Measurements from ENCODE around the gene ARL15.

The ARL15 gene

GRCh38 chr5:54288568-54289217, 21.7 kb downstream of the ARL15 start:
- in situ Hi-C loops (cut with HindIII; ENCODE audit: low sequenced_read_pairs), result no loop called here
- no peak for DNase-seq (ENCODE audit: low read depth)
- no peak overlapping the region for H3K4me3 ChIP-seq (ENCODE audit: low read depth, low read length)
- TF ChIP-seq, protein P1, sequence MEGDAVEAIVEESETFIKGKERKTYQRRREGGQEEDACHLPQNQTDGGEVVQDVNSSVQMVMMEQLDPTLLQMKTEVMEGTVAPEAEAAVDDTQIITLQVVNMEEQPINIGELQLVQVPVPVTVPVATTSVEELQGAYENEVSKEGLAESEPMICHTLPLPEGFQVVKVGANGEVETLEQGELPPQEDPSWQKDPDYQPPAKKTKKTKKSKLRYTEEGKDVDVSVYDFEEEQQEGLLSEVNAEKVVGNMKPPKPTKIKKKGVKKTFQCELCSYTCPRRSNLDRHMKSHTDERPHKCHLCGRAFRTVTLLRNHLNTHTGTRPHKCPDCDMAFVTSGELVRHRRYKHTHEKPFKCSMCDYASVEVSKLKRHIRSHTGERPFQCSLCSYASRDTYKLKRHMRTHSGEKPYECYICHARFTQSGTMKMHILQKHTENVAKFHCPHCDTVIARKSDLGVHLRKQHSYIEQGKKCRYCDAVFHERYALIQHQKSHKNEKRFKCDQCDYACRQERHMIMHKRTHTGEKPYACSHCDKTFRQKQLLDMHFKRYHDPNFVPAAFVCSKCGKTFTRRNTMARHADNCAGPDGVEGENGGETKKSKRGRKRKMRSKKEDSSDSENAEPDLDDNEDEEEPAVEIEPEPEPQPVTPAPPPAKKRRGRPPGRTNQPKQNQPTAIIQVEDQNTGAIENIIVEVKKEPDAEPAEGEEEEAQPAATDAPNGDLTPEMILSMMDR (IDR thresholded peaks at IDR 0.05; ENCODE audit: low read depth, low read length, missing control alignments), result no peak

DNA sequence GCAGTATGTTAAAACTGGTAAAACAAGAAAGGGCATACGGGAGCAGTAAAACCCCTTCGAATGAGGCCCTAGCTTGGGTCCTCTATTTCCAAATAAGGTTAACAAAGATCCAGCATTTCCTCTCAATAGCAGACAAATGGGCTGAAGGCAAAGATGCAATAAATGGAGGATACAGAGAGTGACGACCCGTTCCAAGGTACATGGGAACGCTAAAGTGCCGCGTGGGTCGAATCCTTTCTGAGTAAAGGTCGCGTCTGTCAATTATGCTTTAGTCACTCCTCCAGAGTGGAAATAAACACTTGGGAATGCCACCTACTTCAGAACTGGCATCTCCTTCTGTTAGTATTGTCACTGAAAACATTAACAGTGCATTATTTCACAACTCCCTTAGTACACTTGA, 24.7 kb downstream of the ARL15 start:
- H3K4me3 ChIP-seq (ENCODE audit: low read depth, low read length), result no peak overlapping the region
- in situ Hi-C loops (cut with HindIII; ENCODE audit: low sequenced_read_pairs), result no loop called here
- DNase-seq (ENCODE audit: low read depth), result no peak
- TF ChIP-seq, protein P1 (IDR thresholded peaks at IDR 0.05; ENCODE audit: low read depth, low read length, missing control alignments), result no peak

- DNase-seq (ENCODE audit: low read depth), result no peak
- in situ Hi-C loops (cut with HindIII; ENCODE audit: low sequenced_read_pairs), result no loop called here
- H3K4me3 ChIP-seq (ENCODE audit: low read depth, low read length), result no peak overlapping the region
- TF ChIP-seq, protein P1 (IDR thresholded peaks at IDR 0.05; ENCODE audit: low read depth, low read length, missing control alignments), result no peak
Observed at GRCh38 chr5:54284586-54284985, 25.8 kb downstream of the ARL15 start.

DNA sequence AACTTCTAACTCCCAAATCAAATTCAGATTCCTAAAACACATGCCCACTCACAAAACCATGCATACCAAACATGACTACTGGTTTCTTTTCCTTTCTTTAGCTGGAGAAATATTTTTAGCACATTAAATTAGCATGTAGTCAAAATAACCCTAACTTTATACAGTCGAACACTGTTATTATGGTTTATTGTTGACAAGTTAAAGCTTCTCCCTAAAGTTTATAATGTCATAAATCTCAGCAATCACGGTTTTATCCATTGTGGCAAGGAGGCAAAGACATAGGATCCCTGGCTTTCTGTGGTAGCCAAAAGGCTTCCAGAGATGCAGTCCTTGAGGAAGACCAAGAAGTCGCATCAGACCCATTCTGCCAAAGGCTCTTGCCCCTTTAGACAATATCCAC, 27.5 kb downstream of the ARL15 start:
- no peak for DNase-seq (ENCODE audit: low read depth)
- no peak overlapping the region for H3K4me3 ChIP-seq (ENCODE audit: low read depth, low read length)
- TF ChIP-seq, protein P1 (IDR thresholded peaks at IDR 0.05; ENCODE audit: low read depth, low read length, missing control alignments), result no peak
- in situ Hi-C loops (cut with HindIII; ENCODE audit: low sequenced_read_pairs), result no loop called here

DNA sequence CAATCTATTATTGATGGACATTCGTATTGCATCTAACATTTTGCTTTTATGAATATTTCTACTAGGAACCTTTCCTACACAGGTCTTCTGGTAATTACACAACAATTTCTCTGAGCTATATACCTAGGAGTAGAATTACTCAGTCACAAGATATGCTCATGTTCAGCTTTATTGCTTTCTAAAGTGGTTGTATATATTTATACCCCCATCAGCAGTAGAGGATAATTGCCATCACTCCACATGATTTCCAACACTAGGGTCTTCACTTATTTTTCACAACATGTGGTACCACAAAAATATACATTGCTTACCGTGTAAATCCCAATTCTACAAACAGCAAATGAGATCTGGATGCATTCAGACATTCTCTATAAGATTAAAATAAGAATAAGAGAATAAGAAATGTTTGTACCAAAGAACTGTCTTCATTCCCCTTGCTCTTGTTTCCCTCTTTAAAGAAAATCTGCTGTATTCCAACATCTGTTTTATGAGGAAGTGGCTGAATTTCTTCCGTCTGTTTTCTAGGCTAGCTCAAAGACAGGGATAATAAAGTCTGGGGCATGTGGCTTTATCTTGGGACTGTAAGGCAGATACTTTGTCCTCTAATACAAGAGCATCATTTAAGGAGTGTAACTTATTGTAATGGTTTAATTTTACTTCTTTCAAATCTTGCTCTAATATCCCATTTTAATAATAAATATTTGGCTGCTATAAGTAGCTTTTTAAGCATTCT, 28.2 kb downstream of the ARL15 start:
- in situ Hi-C loops (cut with HindIII; ENCODE audit: low sequenced_read_pairs), result no loop called here
- no peak for DNase-seq (ENCODE audit: low read depth)
- no peak overlapping the region for H3K4me3 ChIP-seq (ENCODE audit: low read depth, low read length)
- TF ChIP-seq, protein P1 (IDR thresholded peaks at IDR 0.05; ENCODE audit: low read depth, low read length, missing control alignments), result no peak

GRCh38 chr5:54279960-54280359, 30.4 kb downstream of the ARL15 start:
- TF ChIP-seq, protein P1 (IDR thresholded peaks at IDR 0.05; ENCODE audit: low read depth, low read length, missing control alignments), result no peak
- H3K4me3 ChIP-seq (ENCODE audit: low read depth, low read length), result no peak overlapping the region
- in situ Hi-C loops (cut with HindIII; ENCODE audit: low sequenced_read_pairs), result no loop called here
- no peak for DNase-seq (ENCODE audit: low read depth)

All from astrocyte of the cerebellum (primary cell).